GM18907 (cell line): ENCODE results near the gene GIPC3.

Source experiments
- ATAC-seq: cut with Tn5 transposase; IDR thresholded peaks from one replicate; pipeline ENCODE4 v1.9.1; 2021; ENCODE audit warnings: mild to moderate bottlenecking, moderate library complexity; ENCODE audit not compliant: unreplicated experiment

The GIPC3 gene

GRCh38 chr19:3604227-3604986 lies 19.1 kb downstream of the GIPC3 start:
- ATAC-seq = no peak

DNA sequence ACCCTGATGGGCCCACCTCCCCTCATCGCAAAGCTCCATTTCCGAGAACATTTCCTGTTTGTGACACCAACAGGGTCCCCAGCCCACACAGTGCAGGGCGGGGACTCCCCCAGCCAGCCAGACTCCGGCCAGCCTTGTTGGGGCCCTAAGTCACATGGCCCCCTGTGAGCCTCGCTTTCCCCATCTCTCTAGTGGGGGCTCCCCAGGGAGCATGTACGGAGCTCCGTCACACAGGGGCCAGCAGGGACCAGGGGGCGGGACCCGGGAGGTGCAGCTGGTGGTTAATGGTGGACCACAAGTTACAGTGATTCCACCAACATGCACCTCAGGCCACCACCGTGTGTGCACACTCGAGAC lies 19.7 kb downstream of the GIPC3 start:
- ATAC-seq = no peak

DNA sequence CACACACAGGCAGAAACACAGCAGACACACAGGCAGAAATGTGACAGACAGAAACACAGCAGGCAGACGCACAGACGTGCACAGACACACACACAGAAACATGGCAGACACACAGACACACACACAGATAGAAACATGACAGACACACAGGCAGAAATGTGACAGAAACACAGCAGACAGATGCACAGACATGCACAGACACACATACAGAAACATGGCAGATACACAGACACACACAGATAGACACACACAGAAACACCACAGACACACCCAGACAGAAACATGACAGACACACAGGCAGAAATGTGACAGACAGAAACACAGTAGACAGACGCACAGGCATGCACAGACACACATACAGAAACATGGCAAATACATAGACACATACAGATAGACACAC lies 20.1 kb downstream of the GIPC3 start:
- ATAC-seq = no peak

- no peak for ATAC-seq
Observed at GRCh38 chr19:3605770-3606169, 20.5 kb downstream of the GIPC3 start.

DNA sequence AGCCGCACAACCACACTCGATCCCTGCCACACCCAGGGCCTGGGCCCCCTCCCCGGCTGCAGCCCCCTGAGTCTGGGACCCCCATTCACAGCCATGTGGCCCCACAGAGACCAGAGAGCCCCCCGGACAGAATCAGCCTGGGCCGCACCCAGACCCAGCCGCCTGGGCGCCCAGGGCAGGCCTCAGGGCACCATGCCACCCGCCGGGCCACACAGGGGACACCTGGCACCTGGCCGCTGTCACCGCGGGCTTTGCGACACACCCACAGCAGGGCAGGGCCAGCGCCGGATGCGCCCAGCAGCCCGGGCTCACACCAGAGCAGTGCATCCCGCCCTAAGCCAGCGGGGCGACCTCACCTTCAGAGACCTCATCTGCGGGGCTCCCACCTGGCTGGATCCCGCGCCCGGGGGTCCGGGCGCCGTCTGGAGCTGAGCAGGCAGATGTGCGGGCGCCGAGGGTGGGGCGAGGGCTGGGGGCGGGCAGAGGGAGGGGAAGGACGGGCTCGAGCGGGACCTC lies 21.0 kb downstream of the GIPC3 start:
- no peak for ATAC-seq

DNA sequence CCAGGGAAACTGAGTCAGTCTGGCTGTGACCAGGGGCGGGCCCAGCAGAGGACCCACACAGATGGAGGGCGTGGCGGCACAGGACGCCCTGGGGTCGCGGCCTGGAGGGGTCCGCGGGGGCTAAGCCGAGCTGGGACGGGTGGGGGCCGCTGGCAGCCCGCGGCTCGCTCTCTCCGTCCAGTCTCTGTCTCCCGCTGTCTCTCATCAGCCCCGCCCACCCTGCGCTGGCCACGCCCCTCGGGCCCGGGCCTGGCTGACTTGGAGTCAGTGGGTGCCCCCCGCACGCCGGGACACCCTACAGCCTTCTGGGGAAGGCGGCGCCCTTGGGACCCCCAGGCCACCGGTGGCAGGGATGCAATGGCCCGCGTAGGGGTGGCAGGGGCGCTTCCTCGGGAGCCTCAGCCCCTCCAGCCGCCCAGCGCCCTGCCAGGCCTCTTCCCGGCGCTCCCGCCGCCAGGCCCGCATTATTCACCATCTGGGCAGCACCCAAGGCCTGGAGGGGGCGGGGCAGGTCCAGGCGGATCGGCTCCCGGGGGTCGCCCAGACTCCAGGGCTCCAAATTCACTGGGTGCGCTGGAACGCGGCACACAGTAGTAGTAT lies 21.5 kb downstream of the GIPC3 start, which contains the start of gene TBXA2R:
Gene TBXA2R (minus strand): TSS at position 186 of the 600 bp plus-strand sequence. CDS start 6,241 bp downstream, outside the sequence.
- ATAC-seq = no peak

DNA sequence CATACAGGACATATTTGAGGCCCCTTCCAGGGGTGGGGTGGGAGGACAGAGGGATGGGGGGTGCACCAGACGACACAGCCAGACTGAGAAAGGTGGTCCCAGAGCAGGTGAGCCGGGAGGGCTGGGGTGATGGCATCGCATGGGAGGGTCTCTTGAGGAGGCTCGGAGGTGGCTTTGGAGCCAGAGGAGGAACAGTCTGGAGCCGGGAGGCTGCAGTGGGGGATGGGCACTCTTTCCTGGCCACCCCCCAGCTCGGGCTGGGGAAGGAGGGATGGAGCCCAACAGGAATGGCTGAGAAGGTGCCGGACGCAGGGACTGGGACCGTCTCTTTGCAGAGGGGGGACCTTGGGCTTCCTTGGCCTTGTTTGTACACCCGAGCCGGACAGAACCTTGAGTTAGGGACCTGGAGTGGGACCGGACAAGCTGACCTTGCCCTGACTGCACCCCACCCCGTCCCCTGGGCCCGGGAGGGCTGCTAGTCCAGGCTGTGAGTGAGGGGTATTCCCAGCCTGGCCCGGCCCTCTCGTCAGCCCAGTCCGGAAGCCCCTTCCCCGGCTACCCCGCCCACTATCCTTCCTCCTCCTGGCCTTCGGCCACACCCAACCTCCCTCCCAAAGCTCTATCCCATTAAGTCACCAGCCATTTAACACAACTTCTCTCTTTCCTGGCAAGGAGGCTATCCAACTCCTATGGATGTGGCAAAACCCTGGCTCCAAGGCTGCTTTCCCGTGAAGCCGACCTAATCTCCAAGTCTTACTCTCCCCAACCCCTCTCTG lies 22.2 kb downstream of the GIPC3 start:
- ATAC-seq = no peak

- no peak for ATAC-seq
Observed at GRCh38 chr19:3608079-3608641, 22.9 kb downstream of the GIPC3 start.

- no peak for ATAC-seq
Observed at GRCh38 chr19:3608750-3609322, 23.6 kb downstream of the GIPC3 start.

- no peak for ATAC-seq
Observed at GRCh38 chr19:3609779-3610719, 24.8 kb downstream of the GIPC3 start.

DNA sequence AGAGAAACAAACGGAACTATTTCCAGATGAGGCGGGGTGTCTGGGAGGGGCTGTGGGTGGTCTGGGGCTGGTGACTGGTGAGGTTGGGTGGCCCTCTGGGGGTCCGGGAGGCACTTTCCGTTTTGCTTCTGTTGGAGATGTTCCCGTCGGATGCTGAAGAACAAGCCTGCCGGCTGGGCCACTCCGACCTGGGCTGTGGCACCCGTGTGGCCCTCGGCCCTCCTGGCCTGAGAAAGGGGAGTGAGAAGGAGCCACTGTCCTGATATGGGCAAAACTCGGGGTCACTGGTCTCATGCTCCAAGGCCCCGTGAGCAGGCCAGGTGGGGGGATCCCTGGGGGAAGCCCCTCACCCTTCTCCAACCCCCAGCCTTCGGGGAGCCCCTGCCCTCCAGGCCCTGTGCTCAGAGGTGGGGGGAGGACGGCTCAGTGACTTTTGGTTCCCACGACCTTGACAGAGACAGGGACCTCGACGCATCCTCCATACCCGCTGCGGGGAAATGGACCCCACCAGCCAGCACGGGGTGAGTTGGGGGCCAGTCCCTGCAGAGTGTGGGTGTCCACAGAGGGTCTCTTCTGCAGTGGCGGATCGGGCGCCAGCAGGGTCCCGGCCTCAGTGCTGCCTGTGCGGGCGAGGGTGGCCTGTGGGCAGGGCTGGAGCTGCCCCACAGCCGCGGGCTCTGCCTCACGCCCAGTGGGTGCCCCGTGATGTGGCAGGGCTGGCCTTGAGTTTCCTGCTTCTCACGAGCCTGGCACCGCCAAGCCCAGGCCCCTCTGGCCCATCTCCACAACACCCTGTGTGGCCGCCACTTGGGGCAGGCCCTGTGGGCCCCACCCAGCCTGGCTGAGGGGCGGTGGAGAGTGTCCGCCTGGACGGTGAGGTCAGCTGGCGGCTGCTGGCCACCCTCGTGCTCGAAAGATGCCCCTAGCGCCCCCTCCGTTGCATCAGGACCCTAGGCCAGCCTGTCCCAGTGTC lies 25.8 kb downstream of the GIPC3 start:
- no peak for ATAC-seq

DNA sequence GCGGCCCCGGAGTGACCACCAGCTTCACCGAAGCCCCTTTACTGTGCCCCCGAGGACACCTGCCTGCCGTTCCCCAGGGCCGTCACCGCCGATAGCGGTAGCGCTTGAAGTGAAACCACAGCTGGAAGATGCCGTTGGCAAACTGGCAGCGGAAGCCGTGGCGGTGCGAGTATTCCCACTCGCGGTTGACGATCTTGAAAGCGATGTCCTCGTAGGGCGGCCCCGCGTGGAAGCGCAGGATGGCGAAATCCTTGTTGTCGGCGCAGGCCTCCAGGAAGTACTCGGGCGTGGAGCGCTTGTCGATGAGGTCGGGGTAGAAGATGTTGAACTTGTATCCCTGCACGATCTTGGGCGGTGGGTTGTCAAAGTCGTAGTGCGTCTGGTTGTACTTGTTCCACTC lies 26.6 kb downstream of the GIPC3 start:
- no peak for ATAC-seq

DNA sequence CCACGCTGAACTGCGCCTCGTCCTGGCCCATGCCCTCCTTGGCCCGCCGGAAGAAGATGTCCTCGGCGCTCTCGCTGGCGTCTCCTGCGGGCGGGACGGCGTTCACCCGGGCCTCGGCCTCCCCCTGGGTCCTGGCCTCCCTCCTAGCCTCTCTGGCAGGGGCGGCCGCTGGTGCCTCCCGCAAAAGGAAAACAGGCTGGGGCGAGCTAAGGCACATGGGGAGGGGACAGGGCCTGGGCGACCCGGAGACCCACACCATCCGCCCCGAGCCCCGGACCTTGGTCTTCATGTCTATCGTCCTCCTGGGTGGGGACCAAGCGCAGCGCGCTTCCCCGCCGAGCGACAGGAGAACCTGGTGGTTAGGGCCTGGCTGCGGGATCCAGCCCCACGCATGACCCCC lies 27.1 kb downstream of the GIPC3 start:
- no peak for ATAC-seq

GRCh38 chr19:3612901-3613741 lies 27.8 kb downstream of the GIPC3 start:
- ATAC-seq = no peak

- no peak for ATAC-seq
Observed at GRCh38 chr19:3613818-3614661, 28.8 kb downstream of the GIPC3 start.

GRCh38 chr19:3614858-3615505 lies 29.7 kb downstream of the GIPC3 start:
- no peak for ATAC-seq
